HG03159 (cell line): ENCODE data around the gene CATSPER3.

Source experiments
- ATAC-seq: cut with Tn5 transposase; IDR thresholded peaks from one replicate; pipeline ENCODE4 v1.9.1; 2021; ENCODE audit warnings: mild to moderate bottlenecking, moderate library complexity; ENCODE audit not compliant: unreplicated experiment

CATSPER3 gene

DNA sequence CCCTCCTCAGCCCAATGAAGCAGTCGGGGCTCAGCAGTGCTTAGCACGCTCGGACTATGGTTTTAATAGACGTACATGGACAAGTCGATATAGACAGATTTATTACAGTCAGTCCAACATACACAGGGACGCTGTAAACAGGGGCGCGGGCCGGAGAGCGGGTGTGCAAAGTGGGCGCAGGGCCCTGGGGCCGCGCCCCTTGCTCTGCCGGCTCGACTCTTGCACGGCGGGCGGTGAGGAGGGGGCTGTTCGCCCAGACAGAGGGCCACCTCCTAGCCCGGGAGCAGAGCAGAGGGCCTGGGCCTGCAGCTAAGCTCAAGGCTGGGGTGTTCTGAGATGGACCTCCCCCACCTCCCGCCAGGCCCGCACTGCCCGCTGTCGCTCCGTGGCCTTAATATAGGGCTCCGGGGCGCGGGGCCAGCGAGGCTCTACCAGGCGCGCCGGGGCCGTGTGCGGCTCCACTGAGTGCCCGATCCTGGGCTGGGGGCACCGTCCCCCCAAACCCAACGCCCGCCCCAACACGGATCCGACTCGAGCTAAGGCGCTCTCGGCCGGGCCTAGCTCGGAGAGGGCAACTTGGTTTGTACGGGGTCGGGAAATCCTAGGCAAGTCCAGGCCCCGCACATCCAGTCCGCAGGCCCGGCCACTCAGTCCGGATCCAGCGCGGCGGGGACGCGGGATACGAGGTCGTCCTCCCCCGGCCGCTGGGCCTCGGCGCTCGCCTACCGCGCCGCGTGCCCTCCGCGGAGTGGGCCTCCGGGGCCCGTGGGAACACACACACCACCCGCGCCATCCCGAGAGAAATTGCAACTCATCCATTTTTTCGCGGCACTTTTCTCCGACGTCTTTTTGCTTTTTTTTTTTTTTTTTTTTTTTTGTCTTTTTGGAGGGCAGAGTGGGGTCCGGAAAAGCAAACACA, 60.2 kb downstream of the CATSPER3 start:
- ATAC-seq, result no peak

DNA sequence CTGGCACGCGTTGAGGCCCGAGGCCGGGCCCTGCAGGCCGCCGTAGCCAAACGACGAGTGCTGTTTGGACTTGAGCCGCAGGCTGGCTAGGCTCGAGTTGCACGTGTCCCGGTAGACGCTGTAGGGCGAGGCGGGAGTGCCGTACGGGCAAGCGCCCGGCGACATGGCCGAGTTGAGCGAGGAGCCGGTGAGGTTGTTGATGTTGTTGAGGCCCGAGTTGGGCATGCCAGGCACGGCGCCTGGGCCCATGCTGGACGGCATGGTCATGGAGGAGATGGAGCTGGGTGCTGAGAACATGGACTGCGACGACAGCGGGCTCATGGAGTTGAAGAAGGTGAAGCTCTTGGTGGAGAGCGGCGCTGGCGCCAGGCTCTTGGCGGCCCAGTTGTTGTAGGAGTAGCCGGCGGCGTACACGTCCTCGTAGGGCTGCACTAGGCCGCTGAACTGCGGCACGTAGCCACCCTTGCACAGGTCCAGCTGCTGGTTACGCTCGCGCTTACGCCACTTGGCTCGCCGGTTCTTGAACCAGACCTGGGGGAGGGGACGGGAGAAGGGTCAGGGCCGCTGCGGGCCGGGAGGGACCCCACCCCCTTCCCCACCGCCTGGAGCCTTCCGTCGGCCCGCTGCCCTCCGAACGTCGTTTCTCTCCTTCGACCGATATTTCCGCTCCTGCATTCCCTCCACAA, 61.2 kb downstream of the CATSPER3 start:
- ATAC-seq, result no peak

DNA sequence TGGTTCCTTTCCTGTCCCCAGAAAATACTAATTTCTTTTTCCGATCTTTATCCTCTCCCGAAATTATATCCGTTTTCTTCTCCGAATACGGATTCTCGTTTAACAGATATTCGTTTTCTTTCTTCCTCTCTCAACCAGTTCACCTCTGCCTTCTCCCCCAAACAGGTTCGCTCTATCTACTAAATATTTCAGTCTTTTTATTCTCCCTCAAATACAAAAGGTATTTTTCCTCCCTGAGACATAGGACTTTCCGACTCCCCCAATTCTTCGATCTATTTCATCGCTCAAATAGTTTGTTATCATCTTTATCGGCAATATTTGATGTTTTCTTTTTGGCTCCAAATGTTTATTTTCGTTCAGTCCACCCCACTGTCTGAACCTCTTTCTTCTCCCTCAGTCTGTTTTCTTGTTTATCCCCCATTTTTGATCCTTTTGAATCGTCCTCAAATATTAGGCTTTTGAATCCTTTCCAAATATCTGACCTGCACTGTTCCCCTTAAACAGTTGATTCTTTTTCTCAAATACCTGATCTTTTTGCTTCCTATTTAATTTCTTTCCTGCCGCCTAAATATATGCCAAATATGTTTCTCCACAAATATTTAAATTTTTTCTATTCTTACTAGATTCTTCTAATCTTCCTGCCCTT, 61.9 kb downstream of the CATSPER3 start:
- ATAC-seq, result no peak

DNA sequence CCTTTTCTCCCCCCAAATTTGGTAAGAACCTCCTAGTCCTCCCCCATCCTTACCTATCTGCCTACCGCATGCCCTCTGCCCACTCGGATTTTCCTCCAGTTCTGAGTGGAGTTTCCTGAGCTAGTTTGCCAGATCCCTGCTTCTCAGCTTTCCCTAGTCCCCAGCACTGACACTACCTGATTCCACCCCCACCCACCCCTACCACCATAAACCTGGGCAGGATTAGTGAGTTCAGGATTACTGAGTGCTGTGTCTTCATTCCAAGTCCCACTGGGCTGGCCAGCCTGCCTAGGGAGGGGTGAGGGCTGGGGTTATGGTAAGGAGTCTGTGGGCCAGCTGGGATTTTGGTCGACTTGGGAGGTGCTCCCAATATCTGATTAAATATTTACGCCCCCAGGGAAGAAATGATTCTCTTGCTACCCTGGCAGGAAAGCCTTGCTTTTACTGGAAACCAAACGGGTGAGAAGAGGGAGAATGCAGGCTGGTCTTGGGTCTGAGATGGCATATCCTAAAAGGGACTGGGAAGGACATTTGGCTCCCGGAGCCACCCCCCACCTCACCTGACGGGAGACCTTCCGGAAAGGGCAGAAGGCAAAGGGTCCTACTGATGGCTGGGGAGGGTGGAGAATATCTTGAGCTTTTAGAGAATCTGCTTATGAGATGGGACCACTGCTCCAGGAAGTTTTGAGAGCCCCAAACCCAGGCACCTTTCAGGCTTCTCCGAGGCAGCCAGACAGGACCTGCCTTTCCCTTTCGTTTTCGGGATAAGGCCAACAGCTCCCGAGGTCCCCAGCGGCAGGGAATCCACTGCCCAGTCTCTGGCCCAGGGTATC, 62.6 kb downstream of the CATSPER3 start:
- ATAC-seq, result no peak

DNA sequence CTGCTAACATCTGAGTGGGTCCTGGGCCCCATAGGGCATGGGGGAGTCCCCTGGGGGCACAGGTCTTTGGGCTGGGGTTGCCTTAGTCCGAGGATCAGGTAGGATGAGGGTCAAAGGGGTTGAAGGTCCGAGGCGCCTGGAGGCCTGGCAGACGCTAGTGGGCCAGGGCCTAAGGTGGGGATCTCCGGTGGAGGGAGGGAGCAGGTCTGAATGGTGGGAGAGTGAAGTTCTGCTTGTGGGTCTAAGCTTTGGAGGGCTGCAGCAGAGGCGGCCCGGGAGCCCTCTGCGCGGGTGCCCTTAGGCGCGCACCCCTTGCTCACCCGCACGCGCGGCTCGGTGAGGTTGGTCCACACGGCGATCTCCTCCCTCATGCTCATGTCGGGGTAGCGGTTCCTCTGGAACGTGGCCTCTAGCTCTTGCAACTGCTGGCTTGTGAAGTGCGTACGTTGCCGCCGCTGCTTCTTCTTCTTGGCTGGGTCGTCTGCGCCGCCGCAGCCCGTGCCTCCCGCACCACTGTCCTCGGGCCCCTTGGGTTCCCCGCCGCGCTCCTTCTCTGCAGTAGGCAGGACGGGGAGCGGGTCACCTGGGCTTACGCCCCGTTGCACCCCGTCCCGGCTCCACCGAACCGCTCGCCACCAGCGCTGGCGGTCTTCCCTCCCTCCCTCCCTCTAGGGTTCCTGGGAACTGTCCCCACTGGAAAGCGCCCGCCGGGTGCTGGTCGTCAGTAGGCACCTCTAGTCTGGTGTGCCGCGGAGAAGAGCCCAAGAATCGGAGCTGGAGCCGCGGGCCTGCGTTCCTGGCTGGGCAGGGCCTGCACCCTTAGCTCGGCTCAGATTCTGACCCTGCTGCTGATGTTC, 63.5 kb downstream of the CATSPER3 start:
- no peak for ATAC-seq

DNA sequence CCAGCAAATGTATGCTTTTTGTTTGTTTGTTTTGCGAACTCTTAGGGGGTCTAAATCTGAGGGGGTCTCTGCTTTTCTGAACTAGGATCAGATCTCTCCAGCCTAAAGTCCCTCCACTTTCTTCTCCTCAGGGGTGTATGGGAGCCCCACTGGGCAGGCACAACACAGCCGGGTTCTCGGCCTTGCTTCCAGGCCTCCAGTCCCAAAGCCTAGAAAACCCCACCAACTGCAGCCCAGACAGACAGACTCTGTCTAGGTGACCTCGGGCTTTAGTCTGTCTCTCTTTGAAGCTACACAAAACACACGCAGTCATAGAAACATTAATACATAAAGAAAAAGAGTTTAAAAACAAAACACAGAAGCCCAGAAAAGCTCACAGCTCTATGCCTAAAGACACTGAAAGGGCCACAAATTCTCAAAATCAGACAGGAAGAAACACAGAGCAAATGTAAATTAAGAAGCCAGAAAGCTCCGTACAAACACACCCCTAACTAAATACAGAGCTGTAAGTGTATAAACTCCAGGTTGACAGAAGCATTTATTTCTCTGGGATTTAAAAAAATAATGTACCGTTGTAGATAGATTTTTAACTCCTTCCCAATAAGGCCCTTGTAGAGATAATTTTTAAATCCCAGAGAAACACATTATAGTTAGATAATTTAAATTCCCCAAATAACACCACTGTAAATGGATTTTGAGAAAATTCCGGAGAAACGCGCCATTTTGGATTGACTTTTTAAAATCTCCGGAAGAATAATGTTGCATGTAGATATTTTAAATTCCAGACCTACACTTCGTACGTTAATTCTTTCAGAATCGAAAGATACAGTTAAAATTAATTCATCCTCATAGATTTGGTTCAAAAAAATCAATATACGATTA, 64.3 kb downstream of the CATSPER3 start:
- no peak for ATAC-seq

DNA sequence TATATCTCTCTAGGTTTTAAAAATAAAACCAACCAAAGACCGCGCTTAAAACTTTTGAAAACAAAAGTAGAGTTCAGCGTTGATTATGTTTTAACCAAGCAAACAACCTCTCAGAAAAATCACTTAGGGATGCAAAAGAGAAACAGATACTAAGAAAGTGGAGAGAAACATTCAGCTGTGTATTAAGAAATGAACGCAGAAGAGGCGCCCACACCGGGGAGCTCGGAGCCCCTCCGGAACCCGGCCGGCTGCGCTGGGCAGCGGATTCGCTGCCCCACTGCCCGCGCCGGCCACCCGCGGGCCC, 64.9 kb downstream of the CATSPER3 start:
- ATAC-seq, result no peak

DNA sequence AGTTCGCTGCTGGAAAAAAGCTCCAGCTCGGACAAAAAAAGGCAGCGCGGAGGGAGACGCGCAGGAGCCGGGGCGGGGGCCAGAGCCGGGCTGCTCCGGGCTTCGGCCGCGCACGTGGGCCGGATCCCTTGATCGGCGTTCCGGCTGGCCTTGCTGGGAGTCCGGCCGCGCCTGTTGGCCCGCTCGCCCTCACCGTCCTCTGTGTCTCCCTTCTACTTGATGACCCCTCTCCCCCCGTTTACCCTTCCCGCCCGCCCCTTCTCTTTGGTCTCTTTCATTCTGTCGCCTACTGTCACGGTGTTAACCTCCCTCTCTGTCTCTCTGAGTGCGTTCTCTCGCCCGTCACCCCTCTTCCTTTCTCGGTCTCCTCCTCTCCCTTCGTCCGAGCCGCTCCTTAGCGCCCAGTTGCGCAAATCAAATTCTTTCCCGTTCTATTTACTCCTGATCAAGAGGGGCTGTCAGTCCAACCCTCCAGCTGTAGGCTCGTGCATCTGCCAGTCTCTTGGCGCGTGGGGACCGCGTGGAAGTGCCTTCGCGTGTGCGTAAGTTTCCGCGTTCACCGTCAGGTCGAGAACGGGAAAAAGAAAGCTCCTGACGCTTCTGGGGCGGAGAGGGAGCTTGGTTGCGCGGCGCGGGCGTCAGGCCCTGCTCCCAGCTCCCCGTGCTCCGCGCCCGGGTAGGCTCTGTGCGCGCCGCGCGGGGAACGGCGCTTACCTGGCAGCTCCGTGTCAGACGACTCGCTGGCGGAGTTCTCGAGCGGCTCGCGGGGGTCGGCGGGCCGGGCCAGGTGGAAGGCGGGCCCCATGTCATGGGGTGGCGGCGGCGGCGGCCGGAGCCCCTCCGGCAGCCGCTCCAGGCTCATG, 65.5 kb downstream of the CATSPER3 start:
- no peak for ATAC-seq

GRCh38 chr5:135033901-135034235, 66.2 kb downstream of the CATSPER3 start, which contains the start of gene PITX1:
Gene PITX1 (minus strand): TSS chr5:135034228. CDS start chr5:135033881, 347 bp downstream.
- no peak for ATAC-seq

- no peak for ATAC-seq
Measured at GRCh38 chr5:135034236-135034962, 66.7 kb downstream of the CATSPER3 start.

DNA sequence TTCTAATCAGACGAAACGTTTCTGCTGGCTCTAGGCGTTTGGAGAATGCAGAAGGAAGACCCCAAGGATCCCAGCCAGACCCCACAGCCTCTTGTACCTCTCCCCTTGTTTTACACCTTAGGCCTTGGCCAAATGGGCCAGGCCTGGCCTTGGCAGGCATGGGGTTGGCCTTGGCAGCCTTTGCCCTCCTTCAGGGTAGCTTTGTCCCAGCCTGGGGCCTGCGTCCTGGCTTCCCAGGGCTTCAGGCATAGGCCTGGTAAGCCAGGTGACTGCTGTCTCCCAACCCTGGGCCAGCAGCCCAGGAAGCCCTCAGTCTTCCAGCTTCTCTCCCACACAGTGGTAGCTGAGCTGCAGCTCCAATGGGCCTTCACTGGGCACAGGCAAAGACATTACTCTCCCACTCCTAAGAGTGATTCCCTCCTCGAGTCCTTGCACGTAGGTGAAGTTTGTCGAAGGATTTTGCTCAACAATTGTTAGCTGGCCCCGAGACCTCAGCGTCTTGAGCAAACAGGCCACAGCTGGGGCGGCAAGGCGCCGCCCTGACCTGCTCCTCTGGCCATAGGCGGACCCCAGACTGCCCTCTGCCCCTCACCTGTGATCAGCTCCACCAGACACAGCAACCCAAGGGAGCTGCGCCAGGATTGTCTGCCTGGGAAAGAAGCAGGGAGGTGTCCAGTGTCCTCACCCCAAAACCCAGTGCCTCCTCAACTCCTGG, 67.4 kb downstream of the CATSPER3 start:
- ATAC-seq, result no peak

- no peak for ATAC-seq
Measured at GRCh38 chr5:135035678-135036030, 67.9 kb downstream of the CATSPER3 start.

GRCh38 chr5:135036405-135036804, 68.7 kb downstream of the CATSPER3 start:
- no peak for ATAC-seq

- no peak for ATAC-seq
Measured at GRCh38 chr5:135037519-135038204, 70.0 kb downstream of the CATSPER3 start.

DNA sequence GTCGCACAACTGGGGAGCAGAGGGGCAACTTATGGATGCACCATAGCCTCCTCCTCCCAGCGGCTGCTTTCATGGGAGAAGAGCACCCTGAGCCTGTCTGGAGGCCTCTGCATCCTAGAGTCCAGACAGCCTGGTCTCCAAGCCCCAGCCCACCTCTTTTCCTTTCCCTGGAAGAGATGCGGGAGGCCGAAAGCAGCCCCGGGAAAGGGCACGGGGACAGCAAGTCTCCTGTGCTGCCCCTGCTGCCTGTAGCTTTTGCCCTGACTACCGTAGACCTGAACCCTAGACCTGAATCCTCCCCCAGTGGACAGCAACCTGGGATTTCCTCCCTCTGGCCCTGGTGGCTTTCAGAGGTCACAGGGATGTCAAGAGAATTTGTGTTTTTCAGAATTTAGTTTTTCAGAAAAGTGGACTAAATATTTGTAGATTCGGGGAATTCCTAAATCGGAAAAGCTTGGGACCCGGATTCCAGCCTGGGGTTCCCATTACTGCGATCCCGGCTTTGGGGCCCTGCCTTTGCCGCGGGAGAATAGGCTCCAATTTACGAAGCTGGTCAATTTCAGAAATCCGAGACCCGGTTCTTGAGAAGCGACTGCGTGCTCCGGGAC, 70.6 kb downstream of the CATSPER3 start:
- no peak for ATAC-seq

GRCh38 chr5:135038813-135039270, 71.1 kb downstream of the CATSPER3 start:
- ATAC-seq, result no peak
